Neural cell (in vitro differentiated cells): ENCODE results near the gene ALDH4A1. TPM values are rescaled to one million over a fixed set of nuclear protein-coding genes. Genes with fewer than 3 reads are reported as not detected.

ENCODE experiments used
- H2AFZ ChIP-seq: fragments of 200-600, 300-800 bp; sonication (generic), shearing (Covaris generic); 2 replicates; pipeline ENCODE4 v1.6.0; 2014; ENCODE audit warnings: low read depth, mild to moderate bottlenecking, antibody characterized with exemption, low read length, moderate library complexity
- H3F3A ChIP-seq: fragments of 200-600 bp; shearing (Covaris generic); 2 replicates; pipeline ENCODE4 v1.6.1; 2016; ENCODE audit warnings: mild to moderate bottlenecking, moderate library complexity, mixed read lengths, antibody characterized with exemption, low read length; ENCODE audit not compliant: insufficient read depth, poor library complexity, severe bottlenecking
- H3K27ac ChIP-seq: fragments of 200-600, 300-800 bp; sonication (generic), shearing (Covaris generic); 2 replicates; pipeline ENCODE4 v1.5.1; 2014; ENCODE audit warnings: mild to moderate bottlenecking, low read length, moderate library complexity
- H3K27me3 ChIP-seq: fragments of 300-800, 200-600 bp; sonication (generic), shearing (Covaris generic); 2 replicates; pipeline ENCODE4 v1.6.0; 2014; ENCODE audit warnings: mild to moderate bottlenecking, low read depth, low read length, moderate library complexity; ENCODE audit not compliant: insufficient read depth
- H3K36me3 ChIP-seq: fragments of 300-800, 200-600 bp; sonication (generic), shearing (Covaris generic); 2 replicates; pipeline ENCODE4 v1.5.1; 2014; ENCODE audit warnings: mild to moderate bottlenecking, antibody characterized with exemption, low read length, moderate library complexity; ENCODE audit not compliant: insufficient read depth
- H3K4me2 ChIP-seq: fragments of 300-800, 200-600 bp; sonication (generic), shearing (Covaris generic); 2 replicates; pipeline ENCODE4 v1.6.0; 2014; ENCODE audit warnings: mild to moderate bottlenecking, low read length
- H3K4me3 ChIP-seq: fragments of 300-800, 200-600 bp; sonication (generic), shearing (Covaris generic); 2 replicates; pipeline ENCODE4 v1.5.1; 2014; ENCODE audit warnings: mild to moderate bottlenecking, low read length, moderate library complexity
- H3K79me2 ChIP-seq: fragments of 200-600 bp; shearing (Covaris generic); replicated peaks from 2 replicates; pipeline ENCODE4 v1.6.0; 2014; ENCODE audit warnings: mild to moderate bottlenecking, low read length, moderate library complexity; ENCODE audit not compliant: insufficient read depth
- H3K9ac ChIP-seq: fragments of 300-800, 200-600 bp; sonication (generic), shearing (Covaris generic); 2 replicates; pipeline ENCODE4 v1.6.1; 2016; ENCODE audit warnings: mild to moderate bottlenecking, low read length, mixed read lengths
- H3K9me2 ChIP-seq: fragments of 200-600 bp; shearing (Covaris generic); 2 replicates; pipeline ENCODE4 v1.6.1; 2016; ENCODE audit warnings: mild to moderate bottlenecking, low read length, mixed read lengths; ENCODE audit not compliant: insufficient read depth
- H3K9me3 ChIP-seq: fragments of 200-600, 300-800 bp; sonication (generic), shearing (Covaris generic); 2 replicates; pipeline ENCODE4 v1.6.1; 2016; ENCODE audit warnings: mild to moderate bottlenecking, mixed run types, low read length, moderate library complexity, mixed read lengths
- H4K20me1 ChIP-seq: fragments of 200-600 bp; shearing (Covaris generic); 2 replicates; pipeline ENCODE4 v1.6.1; 2016; ENCODE audit warnings: mild to moderate bottlenecking, mixed run types; ENCODE audit not compliant: insufficient read depth
- CTCF ChIP-seq: fragments of 450-650 bp; IDR thresholded peaks from 2 replicates; pipeline ENCODE4 v1.5.1; 2014; ENCODE audit warnings: antibody characterized with exemption, mild to moderate bottlenecking, moderate library complexity; ENCODE audit not compliant: poor library complexity, severe bottlenecking
- EP300 ChIP-seq: fragments of 450-650 bp; conservative IDR thresholded peaks from 2 replicates; pipeline ENCODE4 v1.6.1; 2014; ENCODE audit warnings: antibody characterized with exemption, mild to moderate bottlenecking, moderate library complexity; ENCODE audit not compliant: poor library complexity, severe bottlenecking
- MXI1 ChIP-seq: fragments of 450-650 bp; conservative IDR thresholded peaks from 2 replicates; pipeline ENCODE4 v1.6.1; 2014; ENCODE audit warnings: antibody characterized with exemption, mild to moderate bottlenecking; ENCODE audit not compliant: poor library complexity, severe bottlenecking
- POLR2AphosphoS5 ChIP-seq: IDR thresholded peaks from 2 replicates; pipeline ENCODE4 v1.6.1; 2012
- RAD21 ChIP-seq: fragments of 450-650 bp; conservative IDR thresholded peaks from 2 replicates; pipeline ENCODE4 v1.6.1; 2014; ENCODE audit warnings: antibody characterized with exemption, mild to moderate bottlenecking, moderate library complexity
- REST ChIP-seq: IDR thresholded peaks from 2 replicates; pipeline ENCODE4 v1.6.1; 2012; ENCODE audit warnings: borderline replicate concordance
- SMC3 ChIP-seq: fragments of 450-650 bp; conservative IDR thresholded peaks from 2 replicates; pipeline ENCODE4 v1.6.1; 2014; ENCODE audit warnings: antibody characterized with exemption, mild to moderate bottlenecking, moderate library complexity; ENCODE audit not compliant: poor library complexity
- TAF1 ChIP-seq: IDR thresholded peaks from 2 replicates; pipeline ENCODE4 v1.6.1; 2012; ENCODE audit warnings: low read depth
- polyA plus RNA-seq: library from polyadenylated mRNA; depleted of rRNA; stranded (reverse); fragments of >200 nt; gene quantifications from 2 replicates; pipeline ENCODE4 v1.2.3, GENCODE V29; 2014

Gene ALDH4A1
- polyA plus RNA-seq, 1 donor from 2014 or later: 11.0 TPM

- Histone ChIP-seq H3K36me3 (no peaks in the 10 kb centered on the region), H3F3A (no peaks in the 10 kb centered on the region), H3K4me2 (no peak overlapping the region), H3K9me3 (no peaks in the 10 kb centered on the region), H4K20me1 (no peaks in the 10 kb centered on the region), H3K27ac (no peak overlapping the region), H3K9ac (no peak overlapping the region), H3K27me3 (peaks cover 2% of the 10 kb centered on the region), H3K4me3 (no peak overlapping the region), H3K79me2 (no peaks in the 10 kb centered on the region), H3K9me2 (no peaks in the 10 kb centered on the region), H2AFZ (no peak overlapping the region)
- TF ChIP-seq CTCF: no peak
- TF ChIP-seq SMC3: no peak
- TF ChIP-seq POLR2AphosphoS5: no peak
- no peak for TF ChIP-seq MXI1
- no peak for TF ChIP-seq RAD21
Observed at GRCh38 chr1:18948048-18948912, 45.9 kb upstream of the ALDH4A1 start.

- H3K4me3 ChIP-seq: no peak overlapping the region
- H3K9me3 ChIP-seq: no peaks in the 10 kb centered on the region
- TF ChIP-seq SMC3: no peak
- TF ChIP-seq TAF1: no peak
- peak; percentile 14 for TF ChIP-seq CTCF
- TF ChIP-seq EP300: peak; percentile 83
- peak; percentile 91 for TF ChIP-seq POLR2AphosphoS5
- TF ChIP-seq REST: peak; percentile 38
- no peak overlapping the region for H2AFZ ChIP-seq
- H3K9me2 ChIP-seq: no peaks in the 10 kb centered on the region
- no peak overlapping the region for H3K9ac ChIP-seq
- H3K36me3 ChIP-seq: no peaks in the 10 kb centered on the region
- no peaks in the 10 kb centered on the region for H3K79me2 ChIP-seq
- no peak overlapping the region for H3K27ac ChIP-seq
- no peak overlapping the region for H3K4me2 ChIP-seq
- H4K20me1 ChIP-seq: no peaks in the 10 kb centered on the region
- no peaks in the 10 kb centered on the region for H3F3A ChIP-seq
- peaks cover under 1% of the 10 kb centered on the region for H3K27me3 ChIP-seq
Observed at GRCh38 chr1:18947570-18947969, 45.2 kb upstream of the ALDH4A1 start.
